Heart left ventricle (tissue), 16 donors: ENCODE results near the gene SNX20. TPM values are rescaled to one million over a fixed set of nuclear protein-coding genes. Genes with fewer than 3 reads are reported as not detected.

Experiments
- ATAC-seq, 4 donors: fragments of 200-7000 bp; cut with Tn5 transposase; one replicate each; pipeline ENCODE4 v1.9.1; 2020 to 2022; ENCODE audit warnings: moderate library complexity in 4 of 4, mild to moderate bottlenecking in 3 of 4, moderate number of reproducible peaks in 1 of 4
- DNase-seq, 5 donors: peaks; one replicate each; pipeline ENCODE4 v3.0.0-alpha.2; 2020
- H3K27ac ChIP-seq, 12 donors: fragments of 200-600 bp; sonication (generic) in 4 of 12; one replicate each; pipeline versions ENCODE4 v1.5.0 to v1.8.0; 2016 to 2022; ENCODE audit warnings: mild to moderate bottlenecking in 2 of 12
- H3K27me3 ChIP-seq, 9 donors: fragments of 200-600 bp; sonication (generic) in 2 of 9; one replicate each; pipeline versions ENCODE4 v1.5.1 to v1.8.0; 2016 to 2022; ENCODE audit warnings: mild to moderate bottlenecking in 3 of 9
- H3K36me3 ChIP-seq, 9 donors: fragments of 200-600 bp; sonication (generic) in 2 of 9; one replicate each; pipeline versions ENCODE4 v1.5.0 to v1.8.0; 2018 to 2022; ENCODE audit warnings: mild to moderate bottlenecking in 2 of 9
- H3K4me1 ChIP-seq, 12 donors: fragments of 200-600 bp; sonication (generic) in 4 of 12; one replicate each; pipeline versions ENCODE4 v1.5.0 to v1.8.0; 2016 to 2022; ENCODE audit warnings: mild to moderate bottlenecking in 3 of 12
- H3K4me3 ChIP-seq, 12 donors: fragments of 200-600 bp; sonication (generic) in 4 of 12; one replicate each; pipeline versions ENCODE4 v1.5.0 to v1.8.0; 2017 to 2022; ENCODE audit warnings: mild to moderate bottlenecking in 9 of 12, moderate library complexity in 4 of 12
- H3K9me3 ChIP-seq, 12 donors: fragments of 200-600 bp; sonication (generic) in 4 of 12; one replicate each; pipeline versions ENCODE4 v1.5.0 to v1.8.0; 2016 to 2022; ENCODE audit warnings: mild to moderate bottlenecking in 1 of 12
- CTCF ChIP-seq, 12 donors: fragments of 200-600 bp; sonication (generic) in 4 of 12; IDR thresholded peaks; one replicate each; pipeline versions ENCODE4 v1.5.0 to v1.8.0; 2018 to 2022; ENCODE audit warnings: antibody characterized with exemption in 12 of 12, mild to moderate bottlenecking in 5 of 12
- POLR2A ChIP-seq, 2 donors: fragments of 450-650 bp; IDR thresholded peaks; one replicate each; pipeline ENCODE4 v1.6.1; 2017; ENCODE audit warnings: antibody characterized with exemption in 2 of 2, mild to moderate bottlenecking in 2 of 2, moderate library complexity in 2 of 2
- WGBS, 4 donors: extraction: QIAGEN DNeasy Blood & Tissue Kit in 2 of 4; methylation state at CpG; one replicate each; pipeline versions ENCODE4 v1.1.5 to v1.1.7; 2013 to 2018; 5-methylcytosine and 5-hydroxymethylcytosine counted together
- intact Hi-C, 10 donors: fragments of 100-400 bp; cut with DNase I; formaldehyde crosslinking; loops; one replicate each; pipeline versions ENCODE4 v1.11.1 to v1.14.2; 2022
- polyA plus RNA-seq, 2 donors: library from polyadenylated mRNA; stranded (reverse); fragments of 200-250 nt; gene quantifications; one replicate each; pipeline ENCODE4 v1.2.3, GENCODE V29; 2013
- total RNA-seq, 9 donors: library from RNA; depleted of rRNA in 2 of 9; stranded (reverse); fragments of >200 nt in 2 of 9; fragmentation: NEBNext Ultra II Directional in 3 of 9; extraction: Animal tissue kit (Norgen Biotek cat#: 25700) in 3 of 9; gene quantifications; one replicate each; pipeline versions ENCODE4 v1.1.0 to v1.2.4, GENCODE V29; 2016 to 2023
- donor health status: ischemic (EF 13 %, LVEDD 7.1; RV severe dilation, severe dysfunction).
- donor health status: healthy with polysubstance abuse.
- donor health status: DM: no; HTN: yes; CAD: no.
- donor health status: DM: no; HTN: no; CAD: no.
- donor health status: ischemic (EF 25% LVEDD 6.9; RV normal size, moderate dysfunction).
- donor health status: ischemic (EF 25% LVEDD 5.7; RV mildly dilated, moderate dysfunction).
- donor health status: healthy.
- donor health status: DM: yes; HTN: yes; CAD: no.
- donor health status: ischemic (EF 35%, LVEDD 5.7; RV mildly dilated, moderate dysfunction).
- donor health status: nonischemic (EF 11% LVEDD 7.7; RV severe dilation, severe dysfunction).
- donor health status: DM: yes; HTN: yes; CAD: no.
- donor health status: PGD.
- donor health status: ischemic (EF 29% LVEDD 5.4; RV normal size, mild dysfunction).
- donor health status: nonischemic (EF 23%, LVEDD 6.1; RV moderate dilation, normal function).

Gene SNX20
- total and polyA plus RNA-seq, 11 donors = 0.27 to 11.9 (median 0.64) TPM

GRCh38 chr16:50630394-50631020 is 50.6 kb downstream of the SNX20 start:
- intact Hi-C loops = no loop called here
- ATAC-seq (no peak), DNase-seq (no peak)
- Histone ChIP-seq H3K27ac (no peak overlapping the region), H3K27me3 (no peaks in the 10 kb centered on the region), H3K9me3 (no peaks in the 10 kb centered on the region), H3K4me1 (peaks cover 0 to 12% (median 8%) of the 10 kb centered on the region in 12 donors), H3K36me3 (no peaks in the 10 kb centered on the region), H3K4me3 (no peak overlapping the region)
- TF ChIP-seq CTCF (IDR thresholded peaks at IDR 0.05) (no peak), POLR2A (IDR thresholded peaks at IDR 0.05) (no peak)
- 92 to 97% (median 93%) methylated on average over 5 to 11 of the region's 11 CpGs for WGBS, 4 donors

GRCh38 chr16:50629334-50629733 is 51.8 kb downstream of the SNX20 start:
- H3K27me3 ChIP-seq = no peaks in the 10 kb centered on the region
- DNase-seq (peak in 1 of 5 donors; percentile 8), ATAC-seq (no peak)
- no peak overlapping the region for H3K27ac ChIP-seq
- no peak overlapping the region for H3K4me3 ChIP-seq
- peaks cover 0 to 12% (median 8%) of the 10 kb centered on the region in 12 donors for H3K4me1 ChIP-seq
- intact Hi-C loops = loop anchor here in 2 of 10 donors (2.0 to 10.0 kb wide), 2 partner anchors 33 to 65 kb away; no protein-coding TSS in a partner anchor
- WGBS, 4 donors = 81 to 85% (median 81%) methylated on average over 4 of the region's 4 CpGs
- H3K9me3 ChIP-seq = no peaks in the 10 kb centered on the region
- no peaks in the 10 kb centered on the region for H3K36me3 ChIP-seq
- TF ChIP-seq CTCF (IDR thresholded peaks at IDR 0.05) (no peak), POLR2A (IDR thresholded peaks at IDR 0.05) (no peak)

DNA sequence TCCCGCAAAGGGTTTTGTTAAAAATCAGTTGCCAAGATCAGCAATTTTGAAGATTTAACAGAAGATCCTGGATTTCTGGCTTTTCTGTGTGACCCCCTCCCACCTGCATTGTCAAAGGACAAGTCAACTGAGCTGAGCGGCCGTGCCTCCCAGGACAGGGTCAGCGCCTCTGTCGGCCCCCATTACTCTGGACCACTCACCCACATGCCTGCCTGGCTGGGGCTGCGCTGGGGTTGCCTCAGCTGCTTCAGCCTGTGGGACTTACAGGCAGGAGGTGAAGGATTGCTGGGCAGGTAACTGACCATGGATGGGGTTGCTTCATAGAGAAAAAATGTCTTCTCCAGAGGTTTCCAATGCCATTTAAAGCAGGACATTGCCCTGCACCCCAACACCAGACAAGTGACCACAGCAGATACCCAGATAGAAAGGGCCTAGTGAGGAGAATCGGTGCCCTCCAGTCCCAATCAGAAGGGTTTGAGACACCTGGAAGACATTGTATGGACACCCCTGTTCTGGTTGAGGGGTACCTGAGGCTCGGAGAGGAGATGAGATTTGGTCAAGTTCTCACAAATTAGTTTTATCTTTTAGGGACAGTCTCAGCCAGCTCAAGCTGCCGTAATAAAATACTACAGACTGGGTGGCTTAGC is 52.8 kb downstream of the SNX20 start:
- DNase-seq (no peak), ATAC-seq (no peak)

More for the DNA sequence above, 52.8 kb downstream of the SNX20 start:
- Histone ChIP-seq H3K27ac (no peak overlapping the region), H3K36me3 (no peaks in the 10 kb centered on the region), H3K4me1 (peaks cover 0 to 12% (median 8%) of the 10 kb centered on the region in 12 donors), H3K27me3 (no peaks in the 10 kb centered on the region), H3K4me3 (no peak overlapping the region), H3K9me3 (no peaks in the 10 kb centered on the region)
- WGBS, 4 donors = 88 to 99% (median 98%) methylated on average over 8 to 9 of the region's 9 CpGs
- intact Hi-C loops = loop anchor here in 2 of 10 donors (2.0 to 10.0 kb wide), 2 partner anchors 31 to 63 kb away; no protein-coding TSS in a partner anchor
- TF ChIP-seq POLR2A (IDR thresholded peaks at IDR 0.05) = no peak
- no peak for TF ChIP-seq CTCF (IDR thresholded peaks at IDR 0.05)
